ENCODE data around the gene GALNT12.

Gene GALNT12

GRCh38 chr9:98856982-98857381, 49.5 kb downstream of the GALNT12 start:
- no peak overlapping the region for H3K27ac ChIP-seq (ENCODE audit: low read length)
- H3K9ac ChIP-seq (ENCODE audit: low read depth, low read length): no peak overlapping the region
- H3K36me3 ChIP-seq (ENCODE audit: insufficient read depth, low read depth, low read length): no peaks in the 10 kb centered on the region
- no peaks in the 10 kb centered on the region for H3K4me1 ChIP-seq (ENCODE audit: insufficient read depth, low read length)
- H3K4me3 ChIP-seq (ENCODE audit: low read length): no peak overlapping the region
- H3K9me3 ChIP-seq (ENCODE audit: insufficient read depth, low read depth, low read length): no peaks in the 10 kb centered on the region
- no peaks in the 10 kb centered on the region for H3K27me3 ChIP-seq (ENCODE audit: insufficient read depth, low read length)

- Histone ChIP-seq H3K9ac (ENCODE audit: low read depth, low read length) (no peak overlapping the region), H3K36me3 (ENCODE audit: insufficient read depth, low read depth, low read length) (no peaks in the 10 kb centered on the region), H3K4me3 (ENCODE audit: low read length) (no peak overlapping the region), H3K27ac (ENCODE audit: low read length) (no peak overlapping the region), H3K27me3 (ENCODE audit: insufficient read depth, low read length) (no peaks in the 10 kb centered on the region; the same call in 1 of the 2 replicates), H3K9me3 (ENCODE audit: insufficient read depth, low read depth, low read length) (no peaks in the 10 kb centered on the region), H3K4me1 (ENCODE audit: insufficient read depth, low read length) (no peaks in the 10 kb centered on the region)
These were observed 52.5 kb downstream of the GALNT12 start for GRCh38 chr9:98859941-98860340.

DNA sequence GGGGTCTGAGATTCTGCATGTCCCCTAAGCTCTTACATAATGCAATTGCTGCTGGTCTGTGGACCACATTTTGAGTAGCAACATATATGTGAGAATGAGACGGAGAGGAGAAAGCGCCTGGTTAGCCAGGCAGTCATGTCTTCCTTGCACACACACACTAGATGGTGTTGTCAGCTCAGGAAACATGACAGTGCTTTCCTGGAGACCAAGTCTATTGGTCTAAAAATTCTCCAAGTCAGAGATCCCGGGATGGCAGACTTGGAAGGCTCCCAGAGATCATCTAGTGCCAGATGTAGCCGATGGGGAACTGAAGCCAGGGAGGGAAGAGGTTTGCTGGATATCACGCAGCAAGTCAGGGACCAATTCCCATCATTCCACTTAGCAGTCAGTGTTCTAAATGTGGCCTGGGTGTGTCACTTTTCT, 53.4 kb downstream of the GALNT12 start:
- no peak overlapping the region for H3K27ac ChIP-seq (ENCODE audit: low read length)
- no peaks in the 10 kb centered on the region; the same call in 1 of the 2 replicates for H3K27me3 ChIP-seq (ENCODE audit: insufficient read depth, low read length)
- no peak overlapping the region for H3K9ac ChIP-seq (ENCODE audit: low read depth, low read length)
- no peaks in the 10 kb centered on the region for H3K9me3 ChIP-seq (ENCODE audit: insufficient read depth, low read depth, low read length)
- H3K36me3 ChIP-seq (ENCODE audit: insufficient read depth, low read depth, low read length): no peaks in the 10 kb centered on the region
- no peaks in the 10 kb centered on the region for H3K4me1 ChIP-seq (ENCODE audit: insufficient read depth, low read length)
- no peak overlapping the region for H3K4me3 ChIP-seq (ENCODE audit: low read length)

DNA sequence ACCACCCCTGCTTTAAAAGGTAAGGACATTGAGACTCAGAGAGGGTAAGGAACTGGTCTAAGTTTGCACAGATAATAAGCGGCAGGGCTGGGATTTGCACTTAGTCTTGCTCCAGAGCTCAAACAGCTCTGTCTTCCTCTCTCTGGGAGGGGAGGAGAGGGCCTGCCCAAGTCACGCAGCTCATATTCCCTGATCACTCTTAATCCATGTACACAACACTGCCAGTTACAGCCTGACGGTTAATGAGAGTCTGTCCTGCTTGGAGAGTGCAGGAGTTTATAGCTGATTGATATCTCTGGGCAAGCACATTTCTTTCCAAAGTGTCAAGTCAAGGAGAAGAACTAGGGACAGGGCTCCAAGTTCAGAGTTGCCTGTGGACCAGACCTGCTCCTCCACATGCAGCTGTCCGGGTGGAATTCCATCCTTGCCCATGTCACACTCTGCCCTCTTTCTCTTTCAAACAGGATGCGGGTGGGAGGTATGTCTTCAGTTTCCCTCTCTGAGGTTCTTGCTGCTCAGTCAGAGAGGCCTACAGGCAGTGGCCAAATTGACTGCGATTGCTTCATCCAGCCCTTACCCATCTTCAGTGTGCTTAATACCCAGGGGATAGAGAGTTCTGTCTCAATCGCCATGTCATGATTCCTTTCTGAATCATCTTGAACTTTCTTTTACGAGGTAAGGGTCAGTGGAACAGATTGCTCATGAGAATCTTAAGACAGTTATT, 54.5 kb downstream of the GALNT12 start:
- H3K9me3 ChIP-seq (ENCODE audit: insufficient read depth, low read depth, low read length): no peaks in the 10 kb centered on the region
- no peaks in the 10 kb centered on the region; the same call in 1 of the 2 replicates for H3K27me3 ChIP-seq (ENCODE audit: insufficient read depth, low read length)
- no peak overlapping the region for H3K4me3 ChIP-seq (ENCODE audit: low read length)
- no peak overlapping the region for H3K9ac ChIP-seq (ENCODE audit: low read depth, low read length)
- no peaks in the 10 kb centered on the region for H3K36me3 ChIP-seq (ENCODE audit: insufficient read depth, low read depth, low read length)
- H3K4me1 ChIP-seq (ENCODE audit: insufficient read depth, low read length): no peaks in the 10 kb centered on the region
- no peak overlapping the region for H3K27ac ChIP-seq (ENCODE audit: low read length)

GRCh38 chr9:98862936-98863335, 55.5 kb downstream of the GALNT12 start:
- Histone ChIP-seq H3K36me3 (ENCODE audit: insufficient read depth, low read depth, low read length) (no peaks in the 10 kb centered on the region), H3K27ac (ENCODE audit: low read length) (no peak overlapping the region), H3K4me3 (ENCODE audit: low read length) (no peak overlapping the region), H3K27me3 (ENCODE audit: insufficient read depth, low read length) (no peaks in the 10 kb centered on the region; the same call in 1 of the 2 replicates), H3K9ac (ENCODE audit: low read depth, low read length) (no peak overlapping the region), H3K9me3 (ENCODE audit: insufficient read depth, low read depth, low read length) (no peaks in the 10 kb centered on the region), H3K4me1 (ENCODE audit: insufficient read depth, low read length) (no peaks in the 10 kb centered on the region)

DNA sequence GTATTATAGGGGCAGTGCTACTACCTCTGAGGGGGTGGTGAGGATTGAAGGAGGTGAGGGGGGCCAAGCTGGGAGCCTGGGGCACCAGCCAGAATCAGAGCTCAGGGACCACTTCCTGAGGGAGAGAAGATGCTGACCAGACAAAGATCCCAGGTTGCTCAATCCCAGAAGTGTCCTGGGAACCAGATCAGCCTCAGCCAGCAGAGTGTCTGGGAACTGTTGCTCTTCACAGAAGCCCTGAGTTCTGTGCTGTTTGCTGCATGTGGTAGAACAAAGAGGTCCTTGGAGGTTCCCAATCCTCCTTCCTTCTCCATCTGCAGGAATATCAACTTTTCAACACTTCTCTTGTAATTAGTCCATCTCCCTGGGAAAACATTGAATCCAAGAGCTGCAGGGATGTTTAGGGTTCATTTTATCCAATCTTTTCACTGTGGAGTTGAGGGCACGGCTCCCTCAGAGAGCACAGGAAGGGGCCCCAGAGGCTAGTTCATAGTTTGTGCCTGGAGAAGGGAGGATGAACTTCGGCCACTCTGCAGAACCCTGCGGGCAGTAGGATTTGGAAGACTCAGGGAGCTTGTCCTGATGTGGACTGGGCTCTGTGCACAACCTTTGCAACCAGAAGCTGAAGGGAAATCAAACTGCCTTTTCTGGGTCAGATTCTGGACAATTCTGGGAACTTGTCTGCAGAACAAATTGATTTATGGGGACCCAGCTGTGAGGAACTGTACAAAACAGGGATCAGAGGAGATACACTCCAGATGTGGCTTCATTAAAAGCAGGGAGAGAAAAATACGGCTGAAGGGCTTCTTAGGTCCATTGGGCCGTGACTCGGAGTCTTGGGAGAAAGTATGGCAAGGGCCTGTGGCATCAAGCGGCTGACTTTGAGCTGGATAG, 57.1 kb downstream of the GALNT12 start:
- Histone ChIP-seq H3K27ac (ENCODE audit: low read length) (no peak overlapping the region), H3K4me1 (ENCODE audit: insufficient read depth, low read length) (no peaks in the 10 kb centered on the region), H3K27me3 (ENCODE audit: insufficient read depth, low read length) (no peaks in the 10 kb centered on the region; the same call in 1 of the 2 replicates), H3K4me3 (ENCODE audit: low read length) (no peak overlapping the region), H3K36me3 (ENCODE audit: insufficient read depth, low read depth, low read length) (no peaks in the 10 kb centered on the region), H3K9me3 (ENCODE audit: insufficient read depth, low read depth, low read length) (no peaks in the 10 kb centered on the region), H3K9ac (ENCODE audit: low read depth, low read length) (no peak overlapping the region)

- Histone ChIP-seq H3K27me3 (ENCODE audit: insufficient read depth, low read length) (no peaks in the 10 kb centered on the region; the same call in 1 of the 2 replicates), H3K4me3 (ENCODE audit: low read length) (no peak overlapping the region), H3K36me3 (ENCODE audit: insufficient read depth, low read depth, low read length) (no peaks in the 10 kb centered on the region), H3K27ac (ENCODE audit: low read length) (no peak overlapping the region), H3K4me1 (ENCODE audit: insufficient read depth, low read length) (no peaks in the 10 kb centered on the region), H3K9me3 (ENCODE audit: insufficient read depth, low read depth, low read length) (no peaks in the 10 kb centered on the region), H3K9ac (ENCODE audit: low read depth, low read length) (no peak overlapping the region)
These were observed 57.9 kb downstream of the GALNT12 start for GRCh38 chr9:98865284-98865875.

GRCh38 chr9:98866435-98867102, 59.1 kb downstream of the GALNT12 start:
- H3K9me3 ChIP-seq (ENCODE audit: insufficient read depth, low read depth, low read length): no peaks in the 10 kb centered on the region
- no peaks in the 10 kb centered on the region for H3K4me1 ChIP-seq (ENCODE audit: insufficient read depth, low read length)

DNA sequence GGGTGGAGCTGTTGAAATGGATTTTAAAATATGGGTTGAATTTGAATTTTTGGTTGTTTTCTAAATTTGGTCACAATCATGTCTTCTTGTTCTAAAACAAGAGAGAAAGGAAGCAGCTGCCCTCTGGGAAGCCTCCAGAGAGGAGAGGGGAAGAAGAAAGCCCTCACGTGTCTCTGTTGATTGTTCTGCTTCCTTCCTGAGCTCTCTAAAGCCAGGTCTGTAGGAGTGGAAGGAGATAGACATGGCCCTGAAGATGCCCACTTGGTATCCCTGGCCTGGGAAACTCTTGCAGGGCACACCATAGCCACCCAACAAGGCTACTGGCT, 59.6 kb downstream of the GALNT12 start:
- H3K36me3 ChIP-seq (ENCODE audit: insufficient read depth, low read depth, low read length): no peaks in the 10 kb centered on the region
- H3K9ac ChIP-seq (ENCODE audit: low read depth, low read length): no peak overlapping the region
- H3K27ac ChIP-seq (ENCODE audit: low read length): no peak overlapping the region
- H3K9me3 ChIP-seq (ENCODE audit: insufficient read depth, low read depth, low read length): no peaks in the 10 kb centered on the region
- no peaks in the 10 kb centered on the region; the same call in 1 of the 2 replicates for H3K27me3 ChIP-seq (ENCODE audit: insufficient read depth, low read length)
- H3K4me3 ChIP-seq (ENCODE audit: low read length): no peak overlapping the region
- H3K4me1 ChIP-seq (ENCODE audit: insufficient read depth, low read length): no peaks in the 10 kb centered on the region

More at GRCh38 chr9:98866435-98867102, 59.1 kb downstream of the GALNT12 start:
- Histone ChIP-seq H3K27ac (ENCODE audit: low read length) (no peak overlapping the region), H3K9ac (ENCODE audit: low read depth, low read length) (no peak overlapping the region), H3K4me3 (ENCODE audit: low read length) (no peak overlapping the region), H3K36me3 (ENCODE audit: insufficient read depth, low read depth, low read length) (no peaks in the 10 kb centered on the region), H3K27me3 (ENCODE audit: insufficient read depth, low read length) (no peaks in the 10 kb centered on the region; the same call in 1 of the 2 replicates)

- Histone ChIP-seq H3K27ac (ENCODE audit: low read length) (no peak overlapping the region), H3K9ac (ENCODE audit: low read depth, low read length) (no peak overlapping the region), H3K4me3 (ENCODE audit: low read length) (no peak overlapping the region), H3K4me1 (ENCODE audit: insufficient read depth, low read length) (no peaks in the 10 kb centered on the region), H3K27me3 (ENCODE audit: insufficient read depth, low read length) (no peaks in the 10 kb centered on the region; the same call in 1 of the 2 replicates), H3K36me3 (ENCODE audit: insufficient read depth, low read depth, low read length) (no peaks in the 10 kb centered on the region), H3K9me3 (ENCODE audit: insufficient read depth, low read depth, low read length) (no peaks in the 10 kb centered on the region)
These were observed 60.1 kb downstream of the GALNT12 start for GRCh38 chr9:98867429-98868168.
